Spleen (tissue), 7 donors: ENCODE measurements around the gene AP4M1.

Source experiments
- CTCF ChIP-seq, 11 experiments: fragments of 200-600 bp in 7 of 11; fragments of 450-650 bp in 4 of 11; sonication (generic) in 4 of 11; IDR thresholded peaks in 8 of 11; conservative IDR thresholded peaks in 3 of 11; 1 replicate in 7 of 11; 2 replicates in 4 of 11; pipeline versions ENCODE4 v1.4.0 to v1.8.0; 2016 to 2021; ENCODE audit warnings: antibody characterized with exemption in 11 of 11, inconsistent platforms in 4 of 11, mild to moderate bottlenecking in 1 of 11
- POLR2A ChIP-seq, 3 donors: fragments of 450-650 bp; IDR thresholded peaks; one replicate each; pipeline ENCODE4 v1.5.1; 2017; ENCODE audit warnings: antibody characterized with exemption in 3 of 3, mild to moderate bottlenecking in 1 of 3
- POLR2AphosphoS5 ChIP-seq, 3 donors: sonication (generic); formaldehyde crosslinking; IDR thresholded peaks; one replicate each; pipeline ENCODE4 v1.5.1; 2017; ENCODE audit warnings: antibody characterized with exemption in 3 of 3
- donor health status: DM: no; HTN: no; CAD: no; lungs with moderate emphysema.
- donor health status: DM: no; HTN: no; CAD: no.
- donor health status: DM: no; HTN: no; CAD: no.

GRCh38 chr7:100063376-100063775, 38.1 kb upstream of the AP4M1 start:
- TF ChIP-seq CTCF (IDR thresholded peaks at IDR 0.05 in 8 of 11, conservative IDR thresholded peaks at IDR 0.05 in 3 of 11) (no peak), POLR2A (IDR thresholded peaks at IDR 0.05) (no peak), POLR2AphosphoS5 (IDR thresholded peaks at IDR 0.05) (no peak)
